K562 (cell line): ENCODE data around the gene SOBP. TPM values are rescaled to one million over a fixed set of nuclear protein-coding genes. Genes with fewer than 3 reads are reported as not detected.

ENCODE experiments used
- polyA plus RNA-seq, 8 experiments: library from polyadenylated mRNA; depleted of rRNA in 4 of 8; stranded (reverse) in 5 of 8; unstranded in 3 of 8; fragments of >200 nt; fragmentation: Nextera tagmentation in 2 of 8; fragmentation: Illumina TruSeq in 1 of 8; extraction: Ambion mirVana in 2 of 8; extraction: Trizol in 1 of 8; gene quantifications; 2 replicates each; pipeline versions ENCODE4 v1.2.1 to v1.2.3, GENCODE V29; 2011 to 2014; ENCODE audit warnings: inconsistent platforms in 1 of 8, missing spikeins in 1 of 8
- total RNA-seq, 7 experiments: library from RNA; depleted of rRNA in 6 of 7; stranded (reverse); fragments of >200 nt in 6 of 7; fragmentation: Illumina TruSeq in 2 of 7; extraction: Trizol in 2 of 7; gene quantifications; 2 replicates each; pipeline versions ENCODE4 v1.2.1 to v1.2.3, GENCODE V29; 2011 to 2021; ENCODE audit warnings: low replicate concordance in 1 of 7

The SOBP gene
- total and polyA plus RNA-seq, 9 of the 15 experiments (the other 6 are each of a cell fraction or from before 2014, with no cell fraction given) = 0.16 TPM; not detected in 8

Other genes with a start within 250 kb of the SOBP start
- gene PDSS2, start 30.6 kb upstream of the SOBP start, total RNA-seq (2014; rRNA removed) = 5.8 and 8.3 TPM in 2 replicates
- 10.9 and 11.9 TPM in 2 replicates for gene PDSS2, start 30.6 kb upstream of the SOBP start, total RNA-seq (2014; rRNA removed; fragmentation: Illumina TruSeq; extraction: Trizol)
- 10.7 and 12.0 TPM in 2 replicates for gene PDSS2, start 30.6 kb upstream of the SOBP start, total RNA-seq (2015; rRNA removed; fragmentation: Illumina TruSeq; extraction: Trizol)
- gene PDSS2, start 30.6 kb upstream of the SOBP start, total RNA-seq (2021) = 13.0 and 13.8 TPM in 2 replicates
- 14.8 and 17.6 TPM in 2 replicates for gene PDSS2, start 30.6 kb upstream of the SOBP start, polyA plus RNA-seq (2011; rRNA removed)
- gene PDSS2, start 30.6 kb upstream of the SOBP start, polyA plus RNA-seq (2014; fragmentation: Illumina TruSeq; extraction: Trizol) = 9.0 and 11.6 TPM in 2 replicates
- gene PDSS2, start 30.6 kb upstream of the SOBP start, polyA plus RNA-seq (2014; fragmentation: Nextera tagmentation; extraction: Ambion mirVana) = 10 to 100 TPM; 16.9 to 21.1 TPM
- 9.9 and 11.7 TPM in 2 replicates for gene PDSS2, start 30.6 kb upstream of the SOBP start, polyA plus RNA-seq (2014; rRNA removed)